ENCODE results near the gene CHRD.
A peak's percentile ranks its signal among the peaks of the same experiment; 100 is the strongest.

CHRD gene

DNA sequence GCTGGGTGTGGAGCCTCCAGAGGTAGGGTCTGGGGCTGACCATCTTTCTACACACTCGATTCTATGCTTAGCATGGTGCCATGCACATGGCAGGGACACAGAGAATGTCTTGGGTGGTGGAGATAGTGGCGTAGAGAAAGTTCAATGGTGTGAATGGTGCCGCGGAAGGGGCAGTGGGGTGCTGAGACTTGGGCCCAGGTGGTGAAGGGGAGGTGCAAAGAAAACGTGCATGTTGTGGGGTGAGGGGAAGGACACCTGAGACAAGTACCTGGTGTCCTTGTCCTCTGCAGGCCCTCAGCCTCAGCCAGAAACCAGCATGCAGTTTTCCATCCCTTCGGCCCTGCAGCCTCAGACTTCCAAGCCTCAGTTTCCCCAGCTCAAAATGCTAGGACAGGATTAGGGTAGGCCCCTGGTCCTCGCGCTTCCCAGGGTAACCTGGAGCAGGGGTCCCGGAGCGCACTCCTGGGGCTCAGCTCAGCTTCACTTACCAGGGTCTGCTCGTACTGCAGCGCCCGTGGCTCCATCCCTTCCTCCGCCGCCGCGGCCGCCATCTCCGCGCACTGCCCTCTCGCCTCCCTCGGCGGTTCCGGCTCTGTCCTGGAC lies 18.8 kb upstream of the CHRD start:
- DNase-seq (ENCODE audit: low spot score): no peak

DNA sequence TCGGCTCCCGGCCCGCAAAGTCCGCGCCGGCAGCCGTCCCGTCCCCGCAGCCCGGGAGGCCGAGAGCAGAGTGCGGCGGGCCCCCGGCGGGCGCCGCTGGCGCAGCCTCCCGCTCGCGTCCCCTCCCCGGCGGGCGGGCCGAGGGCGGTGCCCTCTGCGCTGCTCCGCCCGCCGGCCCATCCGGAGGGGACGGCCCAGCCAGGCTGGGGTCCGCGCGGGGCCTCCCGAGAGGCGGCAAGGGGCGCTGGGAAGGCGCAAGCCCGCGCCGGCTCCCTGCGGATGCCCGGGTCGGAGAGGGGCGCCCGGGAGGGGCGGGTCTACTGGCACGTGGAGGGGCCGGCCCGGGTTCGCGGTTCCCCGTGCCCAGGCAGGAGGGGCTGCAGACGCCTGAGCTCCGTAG lies 18.3 kb upstream of the CHRD start, which contains the start of the genes CLCN2 and POLR2H:
Gene CLCN2, minus strand, starts transcription at position 74 of the 400 bp plus-strand sequence. CDS start 126 bp downstream, outside the sequence.
Gene POLR2H, plus strand, starts transcription at position 179 of the 400 bp plus-strand sequence. CDS start 1,783 bp downstream, outside the sequence.
- DNase-seq (ENCODE audit: low spot score): peak; percentile 82

DNA sequence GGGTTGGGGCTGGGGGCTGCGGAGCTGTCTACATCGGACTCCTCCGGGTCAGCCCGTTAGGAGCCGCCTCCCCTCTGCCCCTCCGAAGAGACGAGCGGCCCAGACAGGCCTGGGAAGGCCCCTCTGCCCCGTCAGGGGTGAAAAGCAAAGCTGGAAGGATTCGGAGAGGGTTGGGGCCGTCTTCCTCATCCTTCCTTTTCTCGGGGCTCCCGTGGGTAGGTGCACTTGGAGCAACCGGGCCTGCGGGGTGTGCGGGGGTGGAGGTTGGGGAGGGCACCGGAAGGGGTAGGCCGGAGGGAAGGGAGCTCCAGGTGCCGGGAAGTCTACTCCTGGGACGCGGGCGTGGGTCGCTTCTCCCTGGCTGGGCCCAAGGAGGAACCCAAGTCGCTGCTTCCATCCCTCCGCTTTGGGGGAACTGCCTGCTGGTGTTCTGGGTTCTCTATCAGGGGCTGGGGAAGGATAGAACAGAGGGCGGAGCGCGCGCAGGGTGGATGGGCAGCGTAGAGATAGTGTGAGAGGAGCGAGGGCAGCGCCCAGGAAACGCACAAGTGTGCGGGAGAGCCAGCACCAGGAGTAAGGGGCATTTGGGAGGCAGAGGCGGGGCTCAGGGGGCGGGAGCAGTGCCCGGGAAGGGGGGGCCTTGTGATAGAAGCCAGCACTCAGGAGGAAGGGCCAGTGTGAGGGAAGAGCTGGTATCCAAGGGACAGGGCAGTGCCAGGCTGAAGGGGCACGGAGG lies 17.8 kb upstream of the CHRD start:
- peak; percentile 78 for DNase-seq (ENCODE audit: low spot score)

DNA sequence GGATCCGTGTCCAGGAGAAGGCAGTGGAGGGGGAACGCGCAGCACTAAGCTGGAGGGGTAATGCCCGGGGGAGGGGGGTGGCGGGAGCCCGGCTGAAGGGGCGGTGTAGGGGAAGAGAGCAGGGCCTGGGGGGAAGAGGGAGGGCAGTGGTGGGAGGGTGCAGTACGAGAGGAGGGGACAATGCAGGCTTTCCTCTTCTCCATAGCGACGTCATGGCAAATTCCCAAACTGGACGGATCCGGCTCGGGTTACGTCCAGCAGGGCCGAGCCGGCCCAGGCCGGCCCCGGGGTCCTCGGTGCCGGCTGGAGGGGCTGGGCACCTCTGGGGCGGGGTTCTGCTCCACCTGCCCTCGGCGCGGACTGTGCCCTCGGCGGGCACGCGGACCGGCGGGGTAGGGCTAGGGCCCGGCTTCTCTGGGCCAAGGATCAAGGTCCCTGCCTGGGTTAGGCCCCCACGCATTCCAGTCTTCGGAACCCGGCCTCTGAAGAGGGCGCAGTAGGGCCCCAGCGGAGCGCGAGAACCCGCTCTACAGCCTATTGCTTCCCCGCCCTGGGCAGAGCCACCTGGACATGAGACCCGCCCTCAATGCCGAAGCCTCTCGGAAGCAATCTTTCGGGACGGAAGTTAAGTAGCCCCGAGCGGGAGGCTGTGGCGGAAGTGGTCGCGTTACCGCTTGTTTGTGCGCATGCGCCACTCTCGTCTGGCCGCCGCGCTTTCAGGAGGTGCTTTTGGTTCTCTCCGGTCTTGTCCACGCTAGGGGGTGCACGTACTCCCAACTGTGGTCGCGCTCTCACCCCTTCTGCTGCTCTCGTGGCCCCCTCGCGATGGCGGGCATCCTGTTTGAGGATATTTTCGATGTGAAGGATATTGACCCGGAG lies 16.9 kb upstream of the CHRD start:
- DNase-seq (ENCODE audit: low spot score): peak; percentile 97

DNA sequence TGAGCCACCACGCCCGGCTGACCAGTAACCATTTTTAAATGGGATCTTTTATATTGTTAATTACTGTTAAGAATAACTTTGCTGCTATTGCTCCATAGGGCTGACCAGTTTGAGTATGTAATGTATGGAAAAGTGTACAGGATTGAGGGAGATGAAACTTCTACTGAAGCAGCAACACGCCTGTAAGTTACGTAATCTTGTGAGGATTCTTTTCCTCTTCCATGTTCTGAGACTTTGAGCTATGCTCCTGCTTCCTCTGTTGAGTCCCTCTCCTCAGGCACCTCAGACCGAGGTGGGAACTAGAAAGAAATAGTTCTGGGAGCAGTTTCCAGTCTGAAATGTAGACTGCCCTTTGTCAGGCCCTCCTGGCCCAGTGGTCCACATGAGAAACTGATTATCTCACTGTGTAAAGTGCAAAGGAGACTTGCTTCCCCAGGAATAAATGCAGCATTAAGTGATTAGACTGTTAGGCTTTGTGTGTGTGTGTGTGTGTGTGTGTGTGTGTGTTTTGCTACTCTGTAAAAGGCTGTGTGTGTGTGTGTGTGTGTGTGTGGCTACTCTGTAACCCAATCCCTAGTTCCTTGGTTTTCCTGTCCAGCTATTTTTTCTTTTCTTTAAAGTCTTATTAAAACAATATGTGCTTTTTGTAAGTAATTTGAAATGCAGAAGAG lies 13.1 kb upstream of the CHRD start:
- no peak for DNase-seq (ENCODE audit: low spot score)

DNA sequence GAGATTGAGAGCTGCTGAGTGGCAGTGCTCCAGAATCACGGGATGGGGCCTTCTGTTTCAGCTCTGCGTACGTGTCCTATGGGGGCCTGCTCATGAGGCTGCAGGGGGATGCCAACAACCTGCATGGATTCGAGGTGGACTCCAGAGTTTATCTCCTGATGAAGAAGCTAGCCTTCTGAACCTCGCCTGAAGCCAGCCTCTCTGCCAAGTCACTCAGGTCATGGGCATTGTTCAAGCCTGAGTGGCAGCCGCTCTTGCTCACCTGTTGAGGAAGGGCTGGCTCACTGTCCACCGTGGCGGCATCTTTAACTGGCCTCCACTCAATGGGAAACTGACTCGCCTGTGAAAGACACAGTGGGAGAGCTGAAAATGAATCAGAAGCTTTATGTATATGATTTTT lies 11.7 kb upstream of the CHRD start:
- no peak for DNase-seq (ENCODE audit: low spot score)

DNA sequence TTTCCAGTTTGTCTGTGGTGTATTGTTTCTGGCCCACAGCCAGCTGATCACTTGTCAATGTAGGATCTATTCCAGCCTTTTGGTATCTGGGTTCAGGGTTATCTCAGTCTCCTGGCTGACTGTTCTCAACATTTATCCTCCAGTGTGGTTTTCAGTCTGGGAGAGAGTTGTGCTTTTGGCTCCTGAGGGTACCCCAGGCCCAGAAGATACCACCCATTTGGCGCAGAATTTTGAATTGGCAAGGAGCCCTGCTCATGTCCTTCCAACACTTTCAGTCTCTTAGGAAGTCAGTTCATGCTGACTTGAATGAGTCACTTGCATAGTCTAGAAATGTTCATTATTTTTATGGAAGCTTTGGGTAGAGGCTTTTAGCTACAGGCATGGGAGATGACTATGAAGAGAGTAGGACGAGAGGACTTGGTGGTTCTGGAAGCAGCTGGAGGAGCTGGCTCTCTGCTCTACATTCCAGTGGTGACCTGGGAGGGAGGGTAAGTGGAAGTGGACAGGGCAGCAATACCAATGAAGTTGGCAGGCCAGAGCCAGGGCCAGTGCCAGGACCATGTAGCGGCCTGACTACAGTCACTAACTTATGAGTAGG lies 11.2 kb upstream of the CHRD start:
- peak; percentile 68 for DNase-seq (ENCODE audit: low spot score)

DNA sequence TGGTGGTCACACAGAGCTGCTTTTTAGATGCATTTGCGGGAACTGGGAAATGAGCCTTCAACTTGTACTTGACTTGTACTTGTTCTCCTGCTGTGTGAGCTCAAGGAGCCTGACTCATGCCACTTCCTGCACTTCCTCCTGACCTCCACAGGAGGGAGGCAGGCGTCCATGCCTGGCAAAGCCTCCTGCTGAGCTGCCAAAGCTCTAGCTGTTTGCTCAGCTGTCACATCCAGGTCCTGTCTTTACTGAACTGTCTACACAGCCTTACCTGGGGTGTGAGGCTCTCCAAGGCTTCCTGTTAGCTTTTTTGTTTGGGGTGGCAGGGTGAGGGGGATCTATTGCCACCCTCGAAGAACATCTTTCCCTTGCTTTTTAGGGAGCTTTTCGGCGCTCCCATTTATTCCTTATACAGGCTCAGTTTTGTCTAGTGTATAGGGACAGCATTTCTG lies 8.3 kb upstream of the CHRD start:
- DNase-seq (ENCODE audit: low spot score): peak; percentile 89

DNA sequence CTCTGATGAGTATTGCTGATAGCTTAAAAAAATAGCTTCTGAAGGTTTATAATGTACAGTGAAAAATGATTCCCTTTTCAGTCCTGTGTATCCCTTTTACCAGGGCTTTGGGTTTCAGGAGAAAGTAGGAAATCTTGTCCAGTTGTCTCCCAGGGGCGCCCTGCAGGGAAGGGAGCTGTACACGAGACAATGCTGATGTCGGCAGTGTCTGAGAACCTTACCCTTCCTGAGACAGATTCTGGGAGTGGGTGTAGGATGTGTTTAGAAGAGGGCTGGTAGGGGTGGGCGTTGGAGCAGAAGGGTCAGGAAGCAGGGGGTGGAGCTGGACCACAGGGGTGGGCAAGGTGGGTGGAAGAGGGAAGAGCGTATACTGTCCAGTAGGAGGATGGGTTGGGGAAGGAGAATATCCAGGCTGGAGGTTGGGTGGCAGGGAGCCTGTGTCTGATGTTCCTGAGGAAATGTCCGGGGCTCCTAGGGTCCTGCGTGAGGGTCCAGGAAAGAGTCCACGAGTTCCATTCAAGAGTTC lies 7.5 kb upstream of the CHRD start:
- DNase-seq (ENCODE audit: low spot score): no peak

DNA sequence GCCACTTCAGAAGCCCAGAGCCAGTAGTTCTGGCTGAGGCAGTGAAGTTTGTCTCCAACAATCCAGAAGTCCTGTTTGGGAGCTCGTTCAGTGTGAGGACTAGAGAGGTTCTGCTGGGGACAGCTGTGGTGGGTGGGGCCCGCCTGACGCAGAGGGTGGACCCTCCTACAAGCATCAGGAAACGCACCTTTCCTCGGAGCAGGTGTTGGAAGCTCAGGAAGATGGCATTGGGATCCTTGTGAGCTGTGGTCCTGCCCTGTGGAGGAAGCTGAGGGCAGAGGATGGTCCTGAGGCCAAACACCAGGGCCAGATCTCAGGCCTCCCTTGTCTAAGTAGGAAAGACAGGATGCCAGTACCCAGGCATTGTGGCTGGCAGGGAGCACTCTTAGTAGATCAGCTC lies 6.9 kb upstream of the CHRD start:
- DNase-seq (ENCODE audit: low spot score): no peak

DNA sequence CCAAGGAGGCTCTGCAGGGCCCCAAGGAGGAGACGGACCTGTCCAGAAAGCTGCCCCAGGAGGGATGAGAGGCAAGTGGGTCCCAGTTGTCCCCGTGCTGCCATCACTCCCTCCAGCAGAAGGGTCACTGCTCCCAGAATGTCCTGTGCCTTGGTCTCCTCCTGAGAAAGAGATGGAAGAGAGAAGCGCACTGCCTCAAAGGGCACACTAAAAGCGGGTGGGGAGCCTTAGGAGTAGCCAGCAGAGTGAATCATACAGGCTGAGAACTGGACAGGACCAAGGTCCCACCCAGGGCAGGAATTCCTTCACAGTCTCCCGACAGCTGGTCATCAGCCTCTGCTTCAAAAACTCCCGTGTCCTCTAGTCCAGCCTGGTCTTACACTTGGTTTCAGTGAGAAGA lies 6.4 kb upstream of the CHRD start:
- peak; percentile 71 for DNase-seq (ENCODE audit: low spot score)

DNA sequence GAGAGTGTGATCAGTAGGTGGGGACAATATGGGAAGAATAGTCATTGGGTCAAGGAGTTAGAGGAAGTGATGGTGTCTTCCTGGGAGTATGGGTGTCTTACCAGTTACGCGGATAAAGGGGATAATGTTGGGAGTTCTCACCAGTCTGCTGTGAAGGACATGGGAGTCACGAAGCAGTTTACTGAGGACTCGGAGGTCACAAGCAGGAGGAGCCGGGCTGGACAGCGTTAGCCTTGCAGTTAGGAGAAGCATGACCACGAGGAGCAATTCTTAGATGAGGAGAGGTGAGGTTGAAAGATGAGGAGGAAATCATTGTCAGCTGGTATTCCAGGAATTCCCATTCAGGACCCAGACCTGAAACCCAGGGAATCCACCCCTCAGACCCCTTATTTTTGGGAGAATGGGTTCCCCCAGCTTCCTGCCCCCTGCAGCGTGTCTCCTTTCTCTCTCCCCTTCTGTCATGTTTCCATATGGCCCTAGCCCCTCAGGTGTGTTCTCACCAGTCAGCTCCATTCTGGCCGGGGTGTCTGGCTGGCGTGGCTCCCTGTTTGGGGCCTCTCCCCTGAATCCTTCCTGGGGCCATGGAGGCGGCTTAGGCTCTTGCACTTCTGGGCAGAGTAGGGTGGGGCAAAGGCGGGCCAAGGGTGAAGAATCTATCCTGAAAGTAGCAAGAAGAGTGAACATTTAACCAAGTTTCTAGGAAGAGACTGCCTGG lies 4.0 kb upstream of the CHRD start:
- no peak for DNase-seq (ENCODE audit: low spot score)

DNA sequence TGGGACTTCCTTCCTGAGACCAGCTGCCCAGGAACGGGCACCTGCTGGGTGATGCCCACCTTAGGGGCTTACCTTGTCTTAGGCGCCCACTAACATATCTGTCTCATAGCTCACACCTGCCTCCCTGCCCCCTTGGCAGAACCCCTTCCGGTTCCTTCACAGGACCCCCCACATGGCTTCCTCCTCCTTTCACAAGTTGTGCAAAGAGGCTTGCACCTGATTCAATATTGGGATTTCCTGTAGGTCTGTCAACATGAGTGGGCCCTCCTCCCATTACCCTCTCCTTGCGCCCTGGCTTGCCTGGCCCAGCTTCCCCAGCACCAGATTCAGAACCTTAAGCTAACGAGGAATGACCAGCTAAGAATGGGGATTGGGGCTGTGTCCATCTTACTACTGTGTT lies 2.5 kb upstream of the CHRD start:
- no peak for DNase-seq (ENCODE audit: low spot score)

DNA sequence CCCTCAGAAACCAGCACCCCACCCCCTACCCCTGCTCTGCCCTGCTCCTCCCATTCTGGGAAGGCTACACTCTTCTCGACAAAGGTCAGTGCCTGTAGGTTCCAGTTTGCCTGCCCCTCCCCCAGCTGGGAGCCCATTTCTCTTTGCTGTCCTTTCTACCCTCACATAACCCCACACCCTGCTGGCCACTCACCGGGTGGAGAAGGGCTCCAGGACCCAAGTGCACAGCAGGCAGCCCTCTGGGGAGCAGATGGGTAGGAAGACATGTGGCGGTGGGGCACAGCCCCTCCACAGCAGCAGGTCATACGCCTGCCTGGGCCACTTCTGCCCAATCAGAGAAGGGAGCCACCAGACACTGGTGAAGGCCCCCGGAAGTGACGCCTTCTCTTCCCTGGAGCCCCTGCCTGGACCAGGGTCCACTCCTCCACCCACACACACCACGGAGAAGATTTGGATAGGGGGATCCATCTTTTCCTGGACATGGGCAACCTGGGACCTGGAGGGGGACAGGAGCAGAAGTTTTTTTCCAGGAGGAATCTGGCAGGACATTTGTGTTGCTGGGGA lies 1.9 kb upstream of the CHRD start, which contains the start of gene THPO:
Gene THPO, minus strand, starts transcription at position 326 of the 564 bp plus-strand sequence. CDS start 1,948 bp downstream, outside the sequence.
- no peak for DNase-seq (ENCODE audit: low spot score)

DNA sequence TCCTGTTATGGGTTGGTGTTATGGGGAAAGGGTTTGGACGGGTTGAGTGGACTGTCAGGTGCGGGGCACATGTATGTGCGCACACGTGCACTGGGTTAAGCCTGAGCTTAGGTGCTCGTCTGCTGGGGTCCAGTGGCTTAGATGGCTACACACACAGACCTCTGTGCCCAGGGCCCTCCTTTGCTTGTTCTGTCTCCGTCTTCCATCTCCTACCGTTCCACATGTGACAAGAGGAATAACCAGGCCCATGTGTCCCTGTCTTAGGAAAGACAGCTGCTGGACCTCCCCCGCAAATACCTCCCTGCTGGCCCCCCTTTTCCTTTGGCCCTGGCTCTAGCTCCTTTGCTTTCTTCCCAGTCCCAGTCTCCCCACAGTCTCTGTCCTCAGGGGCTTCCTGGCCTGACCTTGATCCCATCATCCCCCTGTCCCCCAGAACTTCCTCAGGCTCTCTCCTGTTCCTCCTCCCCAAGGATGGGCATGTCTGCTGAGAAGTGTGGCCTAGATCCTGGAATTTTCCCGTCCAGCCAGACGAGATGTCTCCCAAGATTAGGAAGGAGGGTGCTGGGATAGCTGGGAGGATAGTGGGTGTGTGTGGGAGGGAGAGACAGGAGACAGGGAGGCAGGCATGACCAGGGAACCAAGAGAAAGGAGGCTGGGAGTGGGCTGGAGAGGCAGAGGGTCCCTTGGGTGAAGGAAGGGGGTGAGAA lies 1.1 kb upstream of the CHRD start:
- no peak for DNase-seq (ENCODE audit: low spot score)

DNA sequence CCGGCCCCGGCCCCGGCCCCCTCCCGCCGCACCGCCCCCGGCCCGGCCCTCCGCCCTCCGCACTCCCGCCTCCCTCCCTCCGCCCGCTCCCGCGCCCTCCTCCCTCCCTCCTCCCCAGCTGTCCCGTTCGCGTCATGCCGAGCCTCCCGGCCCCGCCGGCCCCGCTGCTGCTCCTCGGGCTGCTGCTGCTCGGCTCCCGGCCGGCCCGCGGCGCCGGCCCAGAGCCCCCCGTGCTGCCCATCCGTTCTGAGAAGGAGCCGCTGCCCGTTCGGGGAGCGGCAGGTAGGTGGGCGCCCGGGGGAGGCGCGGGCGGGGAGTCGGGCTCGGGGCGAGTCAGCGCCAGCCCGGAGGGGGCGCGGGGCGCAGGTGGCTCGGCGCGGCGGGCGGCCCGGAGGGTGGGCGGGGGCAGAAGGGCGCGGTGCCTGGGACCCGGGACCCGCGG lies 352 bp downstream of the CHRD start:
- DNase-seq (ENCODE audit: low spot score): peak; percentile 87

DNA sequence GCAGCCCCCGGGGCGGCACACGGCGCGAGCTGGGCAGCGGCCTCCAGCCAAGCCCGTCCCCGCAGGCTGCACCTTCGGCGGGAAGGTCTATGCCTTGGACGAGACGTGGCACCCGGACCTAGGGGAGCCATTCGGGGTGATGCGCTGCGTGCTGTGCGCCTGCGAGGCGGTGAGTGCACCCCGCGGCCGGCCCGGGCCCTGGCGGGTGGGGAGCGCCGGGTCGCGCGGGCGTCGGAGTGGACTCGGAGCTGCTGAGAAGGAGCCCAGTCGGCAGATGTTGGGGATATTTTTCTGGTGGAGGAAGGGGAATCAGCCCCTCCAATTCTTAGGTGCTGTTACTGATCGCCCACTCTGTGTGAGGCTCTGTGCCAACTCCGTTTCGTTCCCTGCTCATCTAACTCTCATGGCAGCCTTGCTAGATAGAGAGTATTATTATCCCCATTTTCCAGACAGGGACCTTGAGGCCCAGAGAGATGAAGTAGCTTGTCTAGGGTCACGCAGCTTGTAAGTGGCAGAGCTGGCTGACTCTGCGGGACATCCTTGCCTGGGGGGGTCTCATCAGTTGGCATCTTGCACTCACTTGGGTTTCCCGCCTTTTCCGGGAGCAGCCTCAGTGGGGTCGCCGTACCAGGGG lies 890 bp downstream of the CHRD start:
- DNase-seq (ENCODE audit: low spot score): no peak

DNA sequence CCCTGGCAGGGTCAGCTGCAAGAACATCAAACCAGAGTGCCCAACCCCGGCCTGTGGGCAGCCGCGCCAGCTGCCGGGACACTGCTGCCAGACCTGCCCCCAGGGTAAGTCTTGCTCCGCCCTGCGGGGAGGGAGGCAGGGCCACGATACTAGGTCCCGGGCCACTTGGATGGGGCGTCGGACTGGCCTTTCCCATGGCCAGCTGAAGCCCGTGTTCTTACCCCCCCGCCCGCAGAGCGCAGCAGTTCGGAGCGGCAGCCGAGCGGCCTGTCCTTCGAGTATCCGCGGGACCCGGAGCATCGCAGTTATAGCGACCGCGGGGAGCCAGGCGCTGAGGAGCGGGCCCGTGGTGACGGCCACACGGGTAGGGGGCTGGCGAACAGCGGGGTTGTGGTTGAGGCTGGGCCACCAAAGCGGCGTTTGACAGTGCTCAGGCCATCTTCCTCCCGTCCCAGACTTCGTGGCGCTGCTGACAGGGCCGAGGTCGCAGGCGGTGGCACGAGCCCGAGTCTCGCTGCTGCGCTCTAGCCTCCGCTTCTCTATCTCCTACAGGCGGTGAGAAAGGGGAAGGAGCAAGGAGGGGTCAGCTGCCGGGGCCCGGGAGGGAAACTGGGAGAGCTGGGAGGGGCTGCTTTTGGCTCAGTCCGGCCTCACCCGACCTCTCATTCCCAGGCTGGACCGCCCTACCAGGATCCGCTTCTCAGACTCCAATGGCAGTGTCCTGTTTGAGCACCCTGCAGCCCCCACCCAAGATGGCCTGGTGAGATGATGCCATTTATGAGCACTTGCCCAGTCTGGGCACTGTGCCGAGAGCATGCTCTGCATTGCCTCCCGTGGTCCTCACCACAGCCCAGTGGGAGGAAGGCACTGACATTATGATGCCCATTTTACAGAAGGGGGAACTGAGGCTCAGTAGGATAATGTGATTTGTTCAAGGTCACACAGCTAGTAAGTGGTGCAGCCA lies 1.7 kb downstream of the CHRD start:
- DNase-seq (ENCODE audit: low spot score): no peak
